Activated T-cell treated with anti-CD3 and anti-CD28 coated beads, Interleukin-2, amount 50 U/mL, for 1 hour (primary cell): ENCODE measurements around the gene COLEC12.
"Not testable (repeated sequence)": the region's sequence is repeated elsewhere in the genome, so short reads cannot be mapped to it uniquely, and the experiment has no call there.

Experiments used
- DNase-seq: peaks from one replicate; pipeline ENCODE4 v3.0.0-alpha.2; 2020

COLEC12 gene

DNA sequence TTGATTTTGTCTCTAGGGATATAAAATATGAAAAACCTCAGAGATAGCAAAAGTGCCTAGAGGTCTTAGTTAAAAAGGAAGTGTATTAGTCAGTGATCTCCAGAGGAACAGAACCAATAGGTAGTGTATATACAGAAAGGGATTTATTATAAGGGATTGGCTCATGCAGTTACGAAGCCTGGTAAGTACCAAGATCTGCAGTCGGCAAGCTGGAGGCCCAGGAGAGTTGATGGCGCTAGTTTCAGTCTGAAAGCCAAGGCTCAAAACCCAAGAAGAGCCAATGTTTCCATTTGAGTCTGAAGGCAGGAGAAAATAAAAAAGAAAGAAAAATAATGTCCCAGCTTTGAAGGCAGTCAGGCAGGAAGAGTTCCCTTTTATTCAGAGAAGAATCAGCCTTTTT lies 93.3 kb downstream of the COLEC12 start:
- DNase-seq: no peak

DNA sequence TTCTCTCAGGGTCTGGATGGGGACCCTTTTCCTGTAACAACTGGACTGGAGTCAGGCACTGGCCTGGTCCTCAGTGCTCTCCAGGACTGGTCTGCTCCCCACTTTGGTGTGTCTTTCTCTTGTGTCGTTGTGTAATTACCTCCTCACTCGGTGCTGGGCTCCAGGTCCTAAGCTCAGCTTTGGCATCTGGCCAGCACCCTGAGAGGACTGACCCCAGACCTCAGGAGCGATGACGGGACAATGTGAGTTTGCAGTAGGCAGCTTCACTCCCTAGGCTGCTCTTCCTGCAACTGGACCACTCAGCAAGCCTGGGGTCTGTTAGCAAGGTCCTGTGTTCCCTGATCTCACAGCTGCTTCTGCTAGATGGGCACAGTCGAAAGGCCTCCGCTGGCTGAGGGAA lies 93.8 kb downstream of the COLEC12 start:
- no peak for DNase-seq

DNA sequence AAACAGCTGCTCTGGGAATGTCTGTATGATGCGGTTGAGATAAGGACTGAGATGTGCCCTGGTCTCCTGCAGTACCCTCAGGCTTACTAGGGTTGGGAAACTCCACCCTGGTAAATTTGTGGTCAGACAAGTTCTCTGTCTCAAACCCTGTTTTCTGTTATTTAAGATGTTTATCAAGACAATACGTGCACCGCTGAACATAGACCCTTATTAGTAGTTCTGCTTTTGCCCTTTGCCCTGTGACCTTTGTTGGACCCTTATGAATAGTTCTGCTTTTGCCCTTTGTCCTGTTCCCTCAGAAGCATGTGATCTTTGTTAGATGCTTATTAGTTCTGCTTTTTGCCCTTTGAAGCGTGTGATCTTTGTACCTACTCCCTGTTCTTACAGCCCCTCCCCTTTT lies 95.5 kb downstream of the COLEC12 start:
- not testable (repeated sequence) for DNase-seq

DNA sequence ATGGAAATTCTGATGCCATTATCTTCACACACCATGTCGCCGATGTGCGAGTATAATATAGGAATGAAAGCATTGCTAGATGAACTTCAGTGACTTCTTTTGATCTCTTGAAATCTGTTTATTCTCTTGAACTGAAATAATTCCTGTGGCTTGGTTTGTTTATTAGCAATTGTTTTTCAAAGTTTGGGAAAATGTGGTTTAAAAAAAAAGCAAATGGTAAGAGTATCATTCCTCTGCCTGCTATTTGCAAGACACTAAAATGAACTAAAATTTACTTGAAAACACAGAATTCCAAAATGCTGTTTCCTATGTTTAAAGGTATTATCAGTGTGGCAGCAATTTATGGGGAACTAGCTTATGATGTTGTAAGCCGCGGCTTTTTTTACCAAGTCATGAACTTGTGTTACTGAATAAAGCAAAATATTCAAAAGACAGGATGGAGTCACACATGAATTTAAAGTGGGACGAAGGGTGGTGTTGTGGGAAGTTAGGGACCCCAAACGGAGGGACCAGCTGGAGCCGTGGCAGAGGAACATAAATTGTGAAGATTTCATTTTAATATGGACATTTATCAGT lies 96.4 kb downstream of the COLEC12 start:
- DNase-seq: no peak

DNA sequence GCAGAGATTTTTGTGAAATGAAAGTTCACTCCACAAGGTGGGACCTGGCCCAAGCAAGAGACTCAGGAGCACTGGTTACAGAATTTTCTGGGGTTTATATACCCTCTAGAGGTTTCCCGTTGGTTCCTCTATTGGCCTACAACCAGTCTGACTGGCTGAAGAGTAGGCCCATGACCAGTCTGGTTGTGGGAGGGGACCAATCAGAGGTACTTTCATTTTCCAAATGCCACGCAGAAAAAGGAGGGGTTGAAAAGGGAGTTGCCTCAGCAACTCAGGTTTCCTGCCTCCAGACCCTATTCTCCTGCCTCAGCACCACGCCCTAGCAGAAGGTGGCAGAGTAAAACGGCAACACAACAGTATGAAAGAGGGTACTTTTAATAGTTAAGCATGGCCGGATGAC lies 98.4 kb downstream of the COLEC12 start:
- no peak for DNase-seq

DNA sequence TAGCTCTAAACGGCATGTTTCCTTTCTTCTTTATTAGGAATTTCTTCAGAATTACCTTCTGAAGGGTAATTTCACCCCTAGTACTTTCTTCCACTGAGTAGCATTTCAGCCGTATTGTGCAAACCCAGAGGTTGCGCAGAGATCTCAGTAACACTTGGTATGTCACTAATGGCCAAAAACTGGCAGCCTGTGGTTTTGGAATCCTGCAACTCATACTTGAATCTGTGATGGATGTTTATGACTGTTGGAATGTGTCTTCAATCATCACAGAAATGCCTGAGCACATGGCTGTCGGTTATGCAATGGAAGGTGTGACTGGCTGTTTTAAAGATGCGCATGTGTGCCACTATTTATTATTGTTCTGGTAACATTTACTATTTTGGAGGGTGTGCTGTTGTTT lies 100.0 kb downstream of the COLEC12 start:
- no peak for DNase-seq

DNA sequence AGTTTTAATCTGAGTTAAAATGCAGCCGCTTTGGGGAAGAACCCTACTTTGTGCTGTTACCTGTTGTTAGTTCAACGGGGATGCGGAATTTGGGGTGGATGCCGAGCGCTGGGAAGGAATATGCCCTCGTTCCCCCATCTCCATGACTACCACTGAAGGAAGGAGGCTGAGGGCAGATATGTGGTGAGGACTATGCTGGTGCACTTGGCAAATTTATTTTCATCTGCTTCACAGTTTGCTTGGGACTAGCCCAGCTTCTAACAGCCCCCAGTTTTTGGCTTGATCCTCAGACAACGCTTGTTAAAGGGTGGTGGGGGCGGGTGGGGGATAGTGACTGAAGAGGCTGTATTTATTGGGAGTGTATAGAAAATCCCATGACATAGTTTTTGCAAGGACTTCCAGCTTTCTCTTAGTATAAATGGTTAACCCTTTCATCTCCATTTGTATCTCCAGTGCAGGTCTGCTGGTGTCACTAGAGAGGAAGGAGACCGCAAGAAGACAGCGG lies 100.8 kb downstream of the COLEC12 start:
- DNase-seq: no peak

DNA sequence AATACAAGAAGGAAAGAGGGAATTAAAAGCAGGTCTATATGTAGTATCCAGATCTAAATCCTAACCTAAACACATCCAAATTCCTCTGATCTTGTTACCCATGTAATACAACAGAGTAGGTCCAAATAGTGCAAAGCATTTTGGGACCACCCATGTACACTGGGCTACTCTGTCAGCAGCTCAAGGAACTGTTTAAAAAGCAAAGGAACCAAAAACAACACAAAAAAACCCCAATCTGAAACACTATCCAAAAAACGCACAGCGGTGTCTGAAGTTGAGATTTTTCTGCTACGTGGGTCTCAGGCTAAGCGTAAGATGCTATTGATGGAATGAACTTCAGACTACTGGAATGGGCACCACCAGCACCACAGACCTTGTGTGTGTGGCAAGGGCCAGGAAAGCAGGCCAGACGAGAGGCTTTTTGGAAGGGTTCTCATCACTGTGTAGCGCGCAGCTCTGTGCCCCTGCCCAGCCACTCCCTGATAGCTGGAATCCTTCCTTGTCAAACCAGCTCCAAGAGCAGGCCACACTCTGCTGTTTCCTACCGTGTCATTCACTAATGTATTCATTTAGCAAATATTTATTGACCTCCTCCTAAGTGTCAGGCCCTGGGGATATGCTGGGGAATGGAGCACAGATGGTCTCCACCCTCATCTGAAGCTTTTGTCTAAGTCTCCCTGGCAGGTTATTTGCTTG lies 101.4 kb downstream of the COLEC12 start:
- no peak for DNase-seq

DNA sequence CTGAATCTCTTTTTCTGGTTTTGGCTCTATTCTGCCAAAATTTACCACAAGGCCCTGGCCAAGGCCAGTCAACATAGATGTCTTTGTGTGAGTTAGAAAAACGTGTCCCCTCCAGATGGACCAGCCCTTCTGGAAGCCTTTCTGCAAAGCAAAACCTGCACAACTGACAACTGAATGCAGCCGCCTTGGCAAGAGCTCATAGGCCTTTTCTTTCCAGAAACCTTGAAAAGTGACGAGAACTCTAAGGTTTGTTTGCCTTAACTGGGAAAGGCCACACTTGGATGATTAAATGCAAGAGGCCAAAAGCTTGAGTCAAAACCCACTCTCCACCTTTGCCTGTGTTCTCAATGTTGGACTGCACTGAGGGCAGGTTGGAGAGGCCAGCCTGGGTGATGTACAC lies 103.9 kb downstream of the COLEC12 start:
- DNase-seq: no peak

DNA sequence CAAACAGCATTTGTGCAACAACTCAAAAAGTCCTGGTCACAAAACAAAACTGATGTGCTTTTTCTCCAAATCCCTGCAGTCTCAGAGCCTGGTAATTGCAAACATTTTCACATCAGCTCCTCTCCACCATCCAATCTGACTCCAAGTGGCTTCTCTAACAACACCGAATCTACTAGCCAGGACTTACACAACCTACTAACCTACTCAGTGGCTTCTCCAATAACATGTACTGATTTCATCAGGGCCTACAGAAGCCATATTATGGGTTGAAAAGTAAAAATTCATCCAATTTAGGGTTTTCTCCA lies 104.3 kb downstream of the COLEC12 start:
- no peak for DNase-seq

DNA sequence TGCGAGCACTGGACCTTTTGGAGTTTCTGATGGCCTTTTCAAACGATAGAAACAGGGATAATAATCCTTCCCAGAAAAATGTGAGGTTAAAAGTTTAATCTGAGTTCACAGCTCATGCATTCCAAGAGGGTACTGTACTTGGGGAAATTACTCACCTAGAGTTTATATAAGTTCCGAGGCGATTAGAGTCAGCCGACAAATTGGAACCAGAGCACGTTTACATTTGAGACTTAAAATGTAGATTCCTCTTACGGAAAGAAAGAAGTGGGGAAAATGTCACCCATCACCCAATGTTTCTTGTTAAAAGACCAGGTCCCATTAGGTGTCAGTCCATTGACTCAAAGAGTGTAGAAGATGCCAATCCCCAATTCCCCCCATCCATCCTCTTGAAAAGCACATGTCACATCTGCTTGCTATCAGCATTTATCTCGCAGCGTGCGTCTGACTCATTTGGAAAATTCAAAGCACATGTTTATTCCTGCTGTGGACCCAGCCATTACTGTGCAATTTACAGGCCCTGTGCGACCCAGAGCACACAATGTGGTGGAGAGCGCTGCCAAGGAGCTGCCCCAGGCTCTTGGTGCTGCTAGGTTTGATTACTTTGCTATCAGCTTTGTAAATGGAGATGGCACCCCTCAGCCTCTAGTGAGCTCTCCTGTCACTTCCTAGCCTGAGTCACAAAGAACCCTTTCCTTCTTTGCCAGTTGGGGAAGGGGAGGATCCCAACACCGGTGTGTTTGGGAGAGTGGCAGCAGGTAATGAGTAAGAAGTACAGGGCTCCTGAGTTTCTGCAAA lies 104.8 kb downstream of the COLEC12 start:
- no peak for DNase-seq

DNA sequence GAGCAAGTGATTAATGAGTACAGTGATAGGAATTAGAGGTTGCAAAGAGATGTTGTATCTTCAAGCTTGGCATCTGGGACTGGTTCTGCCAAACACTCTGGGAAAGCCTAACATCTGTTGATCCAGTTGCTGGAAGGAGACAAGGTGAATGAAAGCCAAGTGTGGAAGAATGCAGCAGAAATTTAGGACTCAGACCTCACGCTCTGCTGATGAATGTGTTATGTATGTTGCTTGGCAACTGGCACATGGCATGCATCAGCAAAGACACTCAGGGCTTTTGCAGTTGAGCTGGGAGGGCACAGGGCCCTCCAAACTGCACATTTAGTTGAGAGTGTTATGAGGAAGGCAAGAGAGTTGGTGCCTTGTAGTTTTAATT lies 105.5 kb downstream of the COLEC12 start:
- DNase-seq: no peak

DNA sequence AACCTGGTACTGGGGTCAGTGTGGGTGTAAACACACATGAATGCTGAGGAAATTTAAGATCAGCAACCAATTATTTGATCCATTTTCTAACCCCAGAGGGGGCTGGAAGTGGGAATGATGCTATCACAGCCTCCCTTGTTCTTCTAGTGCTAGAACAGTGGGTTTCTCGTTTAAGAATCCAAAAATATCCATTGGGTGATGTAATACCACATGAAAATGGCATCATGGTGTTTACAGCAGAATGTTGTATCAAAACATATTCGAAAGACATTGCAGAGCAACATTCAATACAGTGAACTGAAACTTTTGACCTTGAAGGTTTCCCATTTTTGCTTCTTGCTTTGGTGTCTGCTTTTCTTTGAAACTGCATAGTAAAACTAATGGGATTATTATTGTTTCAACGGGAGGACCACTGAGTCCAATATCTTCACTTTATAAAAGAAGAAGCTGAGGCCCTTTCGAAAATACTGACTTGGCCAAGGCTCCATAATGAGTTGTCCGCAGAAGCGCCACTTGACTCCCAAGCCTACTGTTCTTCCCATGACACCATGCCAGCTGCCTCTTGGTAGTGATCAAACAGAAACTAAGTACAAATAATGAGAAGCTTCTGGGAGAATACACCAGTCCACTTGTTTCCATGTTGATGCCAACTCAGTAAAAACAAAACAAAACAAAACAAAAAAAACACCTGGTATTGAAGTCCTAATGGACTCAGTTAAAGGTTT lies 106.1 kb downstream of the COLEC12 start:
- no peak for DNase-seq

DNA sequence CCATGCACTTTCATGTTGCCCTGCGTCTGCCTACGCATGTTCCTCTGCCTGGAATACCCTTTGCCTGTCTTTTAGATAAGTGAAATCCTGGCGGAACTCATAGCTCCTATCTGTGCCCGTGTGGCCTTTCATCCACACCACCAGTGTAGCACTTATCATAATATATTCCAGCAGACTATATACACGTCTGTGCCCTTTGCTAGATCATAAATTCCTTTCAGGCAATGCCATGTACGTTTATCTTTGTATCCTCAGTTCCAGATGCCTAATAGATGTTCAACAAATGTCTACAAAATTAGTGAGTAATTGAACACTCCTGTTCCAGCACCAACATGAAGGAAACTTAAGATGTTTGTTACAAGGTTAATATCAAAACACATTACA lies 106.9 kb downstream of the COLEC12 start:
- DNase-seq: no peak

DNA sequence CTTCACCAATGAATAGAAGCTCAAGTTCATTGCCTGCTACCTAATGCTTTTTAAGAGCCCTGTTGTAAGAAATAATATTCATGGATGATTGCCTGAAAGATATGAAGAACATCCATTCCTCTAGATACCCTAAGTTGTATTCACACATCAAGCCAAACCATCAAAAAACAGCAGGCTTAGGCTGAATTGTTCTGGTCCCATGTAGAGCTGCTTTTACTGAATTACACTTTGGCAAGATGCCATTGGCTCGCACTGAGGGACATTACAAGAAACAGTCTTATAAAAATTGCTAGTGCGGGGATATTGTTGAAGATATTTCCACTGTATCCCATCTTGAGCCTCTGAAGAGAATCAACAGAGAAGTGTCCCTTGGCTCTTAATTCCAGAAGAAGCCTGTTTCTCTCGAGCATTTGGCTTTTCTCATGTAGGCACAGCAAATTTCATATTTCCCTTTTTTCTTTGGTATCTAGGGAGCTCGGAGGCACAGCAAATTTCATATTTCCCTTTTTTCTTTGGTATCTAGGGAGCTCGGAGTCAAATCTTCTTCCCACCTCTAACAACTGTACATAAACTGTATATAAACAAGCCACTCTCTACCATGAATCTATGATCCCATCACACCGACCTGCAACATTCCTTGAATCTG lies 107.5 kb downstream of the COLEC12 start:
- no peak for DNase-seq

DNA sequence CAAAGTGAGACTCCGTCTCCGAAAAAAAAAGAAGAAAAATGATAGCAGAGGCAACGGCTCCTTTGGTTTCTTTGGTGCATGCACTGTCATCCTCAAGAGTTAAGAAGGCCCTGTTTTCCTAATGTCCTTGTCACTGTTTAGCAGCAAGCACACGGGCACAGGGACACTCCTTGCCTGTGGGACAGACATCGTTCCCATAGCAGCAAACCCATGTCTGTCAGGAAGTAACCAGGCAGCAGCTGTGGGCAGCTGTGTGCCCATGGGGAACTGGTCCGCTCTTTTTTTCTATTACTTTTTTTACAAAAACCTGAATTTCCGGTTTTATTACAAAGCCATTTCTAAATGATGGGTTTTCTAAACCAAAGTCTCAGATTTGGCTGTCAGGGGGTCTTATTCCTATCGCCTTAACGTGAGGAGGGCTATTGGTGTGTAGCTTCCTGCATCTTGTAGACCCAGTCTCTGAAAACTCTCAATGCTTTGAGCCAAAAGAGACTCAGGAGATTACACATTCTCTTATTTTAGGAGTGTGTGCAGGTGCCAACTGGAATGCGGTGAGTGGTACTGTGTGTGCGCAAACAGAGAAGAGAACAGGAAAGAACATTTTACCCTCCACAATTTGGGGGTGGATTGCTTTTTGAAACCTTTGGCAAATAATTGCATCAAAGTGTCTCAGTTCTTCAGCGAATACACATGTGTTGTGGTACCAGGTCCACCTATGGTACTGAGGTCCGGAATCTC lies 109.6 kb downstream of the COLEC12 start:
- no peak for DNase-seq

DNA sequence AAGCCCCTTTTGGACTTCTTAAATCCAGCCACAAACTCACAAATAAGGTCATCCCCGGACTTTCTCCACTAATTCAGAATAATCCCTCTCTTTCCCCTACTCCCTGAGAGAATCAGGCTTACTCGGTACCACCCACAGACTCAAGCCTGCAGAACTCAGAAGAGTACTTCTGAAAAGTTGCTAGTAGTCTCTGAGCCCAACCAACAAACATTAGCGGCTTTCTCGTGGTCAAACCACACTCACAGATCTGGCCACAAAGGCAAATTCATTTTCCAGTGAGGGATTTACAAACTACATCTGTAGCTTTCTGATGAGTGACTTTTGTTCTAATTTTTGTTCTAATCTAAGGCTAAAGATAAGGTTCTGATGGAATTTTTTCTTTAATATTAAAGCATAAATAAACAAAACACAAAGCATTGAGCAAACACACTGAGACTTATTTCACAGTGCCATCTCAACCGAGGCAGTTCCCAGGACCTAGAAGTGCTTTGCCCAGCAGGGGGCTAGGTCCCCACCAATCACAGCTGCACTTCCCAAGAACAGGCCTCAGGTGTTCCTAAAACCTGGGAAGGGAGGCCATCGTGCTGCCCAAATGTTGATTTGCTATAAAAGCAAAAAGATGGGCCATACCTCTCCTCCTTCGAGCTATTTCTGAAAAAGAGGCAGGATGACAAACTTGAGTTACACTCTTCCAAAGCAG lies 110.7 kb downstream of the COLEC12 start:
- DNase-seq: no peak

DNA sequence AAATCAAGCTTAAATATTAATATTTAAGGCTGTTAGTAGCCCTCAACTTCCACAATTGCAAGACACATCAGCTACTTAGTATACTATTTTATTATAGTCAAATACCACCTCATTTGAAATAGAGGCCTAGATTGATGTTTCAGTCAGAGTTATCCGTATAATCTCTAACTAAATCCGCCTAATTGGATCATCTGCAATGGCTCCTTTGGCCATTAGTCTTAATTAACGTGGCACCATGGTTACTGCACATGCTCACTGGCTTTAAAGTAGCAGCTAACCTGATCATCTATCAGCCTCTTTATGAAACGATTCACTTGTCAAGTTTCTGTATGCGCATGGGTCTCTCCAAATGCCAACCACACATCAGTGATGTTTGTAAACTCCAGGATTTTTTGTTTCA lies 112.3 kb downstream of the COLEC12 start:
- DNase-seq: no peak

DNA sequence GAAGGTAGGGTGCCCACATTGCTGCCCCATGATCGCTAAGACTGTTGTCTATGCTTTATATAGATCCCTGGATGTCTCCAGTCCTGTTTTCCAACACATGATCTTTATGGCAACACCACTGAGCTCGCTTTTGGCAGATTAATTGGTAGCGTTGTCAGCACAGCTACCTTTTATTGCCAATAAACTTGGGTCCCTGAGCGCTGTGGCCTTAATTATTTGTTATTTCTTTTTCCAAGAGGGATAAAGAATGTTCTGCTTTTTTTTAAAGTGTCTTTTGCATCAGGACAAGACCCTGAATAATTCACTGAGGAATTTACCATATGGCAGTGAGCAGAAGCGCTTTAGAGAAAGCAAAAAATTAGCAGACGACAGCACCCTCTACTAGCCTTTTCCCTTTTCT lies 113.5 kb downstream of the COLEC12 start:
- DNase-seq: no peak

DNA sequence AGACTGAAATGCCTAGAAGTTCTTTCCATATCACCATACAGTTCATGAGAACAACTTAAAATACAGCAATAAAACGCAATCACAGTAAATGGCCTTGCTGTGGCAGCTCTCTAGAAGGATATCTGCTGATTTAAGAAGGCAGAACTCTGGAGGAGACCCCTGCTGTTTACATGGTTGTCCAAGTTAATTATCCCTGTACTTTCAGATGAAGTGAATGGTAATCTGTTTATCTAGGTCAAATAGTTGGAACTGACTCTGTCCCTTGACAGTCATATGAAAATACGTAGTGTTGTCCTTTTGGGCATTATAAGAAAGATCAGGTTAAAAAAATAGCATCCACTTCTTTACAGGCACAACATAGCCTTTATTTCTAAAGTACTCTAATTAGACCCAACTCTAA lies 115.6 kb downstream of the COLEC12 start:
- DNase-seq: no peak

DNA sequence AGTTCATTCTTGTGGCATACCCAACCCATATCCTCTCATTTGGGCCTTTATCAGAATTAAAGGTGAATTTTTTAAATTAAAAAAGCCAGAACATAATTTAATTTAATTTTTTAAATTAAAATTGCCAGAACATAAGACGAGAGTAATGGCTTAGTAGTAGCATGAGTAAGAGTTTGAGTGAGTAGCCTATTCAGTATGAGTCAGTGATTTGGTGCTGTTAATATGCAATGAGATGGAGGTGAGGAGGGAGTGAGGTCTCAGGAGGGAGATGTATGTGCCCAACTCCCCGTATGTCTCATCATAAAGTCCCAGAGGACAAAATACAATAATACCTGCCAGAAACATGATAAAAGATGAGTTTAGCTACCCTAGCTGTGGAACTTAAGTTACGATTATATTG lies 117.4 kb downstream of the COLEC12 start:
- no peak for DNase-seq
